ENCODE data around the gene STK32B. TPM values are rescaled to one million over a fixed set of nuclear protein-coding genes. Genes with fewer than 3 reads are reported as not detected.
"Not testable (repeated sequence)": the region's sequence is repeated elsewhere in the genome, so short reads cannot be mapped to it uniquely, and the experiment has no call there.

STK32B gene
- total RNA-seq, 1 donor from 2014 or later = 4.3 TPM

DNA sequence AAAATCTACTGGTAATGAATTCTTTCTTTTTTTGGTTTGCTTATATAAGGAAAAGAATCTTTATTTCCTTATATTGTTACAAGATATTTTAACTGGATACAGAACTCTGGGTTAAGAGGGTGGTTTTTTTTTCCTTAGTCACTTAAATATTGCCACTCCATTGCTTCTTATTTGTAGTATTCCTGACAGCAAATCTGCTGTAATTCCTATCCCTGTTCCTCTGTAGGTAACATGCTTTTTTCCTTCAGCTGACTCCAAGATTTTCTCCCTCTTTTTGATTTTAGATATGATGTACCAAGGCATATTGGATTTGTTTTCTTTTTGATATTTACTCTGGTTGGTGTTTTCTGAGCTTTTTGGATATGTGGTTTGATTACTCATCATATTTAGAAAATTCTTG is 378.5 kb downstream of the STK32B start:
- DNase-seq (ENCODE audit: low spot score) = no peak

DNA sequence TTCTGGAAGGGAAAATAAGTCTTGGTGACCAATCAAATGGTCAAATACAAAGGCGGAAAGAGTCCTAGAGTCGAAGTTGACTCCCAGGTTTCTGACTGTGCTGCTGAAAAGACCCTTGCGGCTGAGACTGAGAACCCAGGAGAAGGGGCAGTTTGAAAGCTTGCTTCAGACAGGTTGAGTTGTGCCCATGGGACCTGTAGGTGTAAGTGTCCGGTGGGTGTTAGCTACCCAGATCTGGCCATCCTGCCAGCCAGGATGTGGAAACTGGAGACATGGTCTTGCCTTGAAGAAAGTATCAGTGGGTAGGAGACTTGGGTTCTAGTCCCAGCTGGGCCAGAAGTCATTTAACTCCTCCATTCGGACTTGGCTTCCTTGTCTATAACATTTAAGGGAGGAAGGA is 381.9 kb downstream of the STK32B start:
- no peak for DNase-seq (ENCODE audit: low spot score)

DNA sequence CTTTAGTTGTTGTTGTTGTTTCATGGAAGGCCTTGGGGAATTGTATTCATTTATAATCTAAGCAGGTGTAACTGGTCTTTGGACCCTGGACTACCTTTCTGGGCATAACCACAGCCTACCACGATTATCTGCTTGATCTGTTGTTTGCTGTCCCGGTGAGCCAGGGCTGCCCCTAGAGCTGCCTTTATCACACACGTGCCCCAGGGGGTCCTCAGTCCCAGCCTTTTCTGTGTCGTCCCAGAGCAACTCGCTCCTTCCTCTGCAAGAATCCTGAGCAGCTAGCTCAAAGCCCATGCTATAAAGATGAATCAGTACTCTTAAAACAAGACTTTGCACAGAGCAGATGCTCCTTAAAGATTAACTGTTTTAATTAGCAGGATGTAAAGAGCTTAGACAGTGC is 383.9 kb downstream of the STK32B start:
- no peak for DNase-seq (ENCODE audit: low spot score)

DNA sequence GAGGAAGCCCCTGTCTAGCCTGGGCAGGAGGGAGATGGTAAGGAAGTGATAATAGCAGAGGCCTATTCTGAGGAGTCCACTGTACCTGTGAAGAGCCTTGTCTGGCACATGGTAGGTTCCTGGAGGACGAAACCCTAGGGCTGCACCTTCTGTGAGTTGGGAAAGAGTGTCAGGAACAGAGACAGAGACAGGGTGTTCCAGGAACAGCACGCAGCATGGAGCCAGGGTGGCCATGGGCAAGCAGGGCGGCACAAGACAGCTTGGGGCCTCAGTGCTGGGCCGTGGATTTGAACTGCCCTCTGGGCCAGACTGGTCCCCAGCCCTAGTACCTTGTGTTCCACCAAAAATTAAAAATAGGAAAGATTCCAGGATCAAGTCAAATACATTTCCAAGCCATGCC is 384.5 kb downstream of the STK32B start:
- no peak for DNase-seq (ENCODE audit: low spot score)

DNA sequence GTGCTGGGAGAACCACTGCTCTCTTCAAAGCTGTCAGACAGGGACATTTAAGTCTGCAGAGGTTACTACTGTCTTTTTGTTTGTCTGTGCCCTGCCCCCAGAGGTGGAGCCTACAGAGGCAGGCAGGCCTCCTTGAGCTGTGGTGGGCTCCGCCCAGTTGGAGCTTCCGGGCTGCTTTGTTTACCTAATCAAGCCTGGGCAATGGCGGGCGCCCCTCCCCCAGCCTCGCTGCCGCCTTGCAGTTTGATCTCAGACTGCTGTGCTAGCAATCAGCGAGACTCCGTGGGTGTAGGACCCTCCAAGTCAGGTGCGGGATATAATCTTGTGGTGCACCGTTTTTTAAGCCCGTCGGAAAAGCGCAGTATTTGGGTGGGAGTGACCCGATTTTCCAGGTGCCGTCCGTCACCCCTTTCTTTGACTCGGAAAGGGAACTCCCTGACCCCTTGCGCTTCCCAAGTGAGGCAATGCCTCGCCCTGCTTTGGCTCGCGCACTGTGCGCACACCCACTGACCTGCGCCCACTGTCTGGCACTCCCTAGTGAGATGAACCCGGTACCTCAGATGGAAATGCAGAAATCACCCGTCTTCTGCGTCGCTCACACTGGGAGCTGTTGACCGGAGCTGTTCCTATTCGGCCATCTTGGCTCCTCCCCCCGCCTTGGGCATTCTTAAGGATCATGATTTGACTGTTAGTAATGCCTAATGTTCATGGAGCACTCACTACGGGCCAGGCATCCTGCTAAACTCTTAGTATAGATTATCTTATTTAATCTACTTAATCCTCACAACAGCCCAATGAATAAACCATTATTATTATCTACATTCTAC is 392.9 kb downstream of the STK32B start:
- DNase-seq (ENCODE audit: low spot score) = not testable (repeated sequence)

DNA sequence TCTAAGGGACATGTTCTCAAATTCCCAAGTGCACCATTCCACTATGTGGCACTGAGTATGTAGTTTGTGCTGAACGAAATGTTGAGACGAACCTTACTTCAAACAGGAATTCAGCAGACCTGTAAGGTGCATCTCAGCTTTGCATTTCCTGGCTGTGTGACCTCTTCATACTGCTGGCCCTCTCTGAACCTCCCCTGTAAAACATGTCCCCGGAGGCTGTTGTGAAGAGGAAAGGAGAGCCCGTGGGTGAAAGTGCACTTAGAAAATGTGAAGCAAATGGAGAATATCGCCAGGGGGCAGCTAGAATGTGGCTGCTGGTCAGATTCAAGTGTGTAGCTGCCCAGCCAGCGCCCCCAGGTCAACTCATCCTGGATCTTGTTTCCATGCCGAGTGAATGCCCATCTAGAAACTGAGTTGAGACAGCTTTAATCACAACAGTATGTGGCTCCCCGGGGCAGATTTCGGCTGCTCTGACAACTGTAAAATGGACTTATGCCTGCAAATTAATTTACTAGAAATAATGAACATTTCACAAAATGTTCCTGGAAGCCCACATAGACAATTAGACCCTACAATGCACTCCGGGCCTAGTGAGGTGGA is 393.7 kb downstream of the STK32B start:
- DNase-seq (ENCODE audit: low spot score) = no peak

DNA sequence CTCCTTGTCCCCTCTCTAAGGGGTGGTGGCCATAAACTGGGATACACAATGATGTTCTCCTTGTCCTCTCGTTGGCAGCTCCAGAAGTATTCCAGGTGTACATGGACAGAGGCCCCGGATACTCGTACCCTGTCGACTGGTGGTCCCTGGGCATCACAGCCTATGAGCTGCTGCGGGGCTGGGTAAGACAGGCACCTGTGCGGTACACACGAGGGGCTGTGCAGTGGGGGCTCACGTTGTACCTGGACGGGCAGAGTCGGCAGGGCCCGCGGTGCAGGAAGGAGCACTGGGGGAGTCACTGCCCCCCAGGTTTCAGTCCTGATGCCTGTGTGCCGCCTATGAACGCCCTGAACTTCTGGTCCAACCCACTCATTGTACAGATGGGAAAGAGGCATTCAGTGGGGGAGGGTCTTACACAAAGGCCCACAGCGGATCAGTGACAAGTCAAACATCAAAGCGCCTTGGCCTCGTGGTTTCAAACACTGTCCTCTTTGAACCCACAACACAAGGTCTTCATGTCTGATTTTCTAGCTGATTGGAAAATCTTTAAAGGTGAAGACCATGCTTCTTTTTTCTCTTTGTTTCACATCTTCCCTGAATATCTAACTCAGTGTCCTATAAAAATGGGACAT is 395.4 kb downstream of the STK32B start:
- DNase-seq (ENCODE audit: low spot score) = no peak

DNA sequence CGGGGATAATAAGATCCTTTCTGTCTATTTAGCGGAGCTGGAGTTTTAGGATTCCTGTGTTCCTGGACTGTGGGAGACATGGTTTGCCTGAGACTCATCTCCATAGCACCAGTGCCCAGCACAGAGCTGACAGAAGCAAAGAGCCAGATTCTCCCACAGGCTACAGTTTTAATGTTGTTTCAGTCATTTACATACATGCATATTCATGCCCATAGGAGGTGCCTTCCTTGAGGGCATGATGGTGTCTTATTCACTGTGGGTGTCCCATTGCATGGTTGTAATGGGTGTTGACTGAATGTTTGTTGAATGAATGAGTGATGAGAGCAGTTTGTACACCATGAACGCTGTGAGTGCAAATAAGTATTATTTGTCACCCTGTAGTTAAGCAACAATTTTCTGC is 396.5 kb downstream of the STK32B start:
- no peak for DNase-seq (ENCODE audit: low spot score)

DNA sequence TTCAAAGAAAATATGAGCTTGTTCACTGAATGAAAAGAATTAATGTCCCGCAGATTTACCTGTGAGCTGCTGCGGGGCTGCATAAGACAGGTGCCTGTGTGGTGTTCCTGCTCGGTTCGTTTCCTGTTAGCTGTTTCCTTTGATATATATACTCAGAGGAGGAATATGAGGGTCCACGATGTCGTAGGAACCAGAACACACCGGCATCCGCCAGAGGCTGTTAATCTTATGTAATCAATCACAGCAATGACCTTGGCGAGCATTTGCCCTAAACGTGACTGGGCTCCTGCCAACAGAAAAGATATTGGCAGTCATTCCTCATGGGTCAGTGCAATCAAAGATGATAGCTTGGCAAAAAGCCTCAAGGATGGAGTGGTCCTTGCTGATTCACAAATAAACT is 396.9 kb downstream of the STK32B start:
- DNase-seq (ENCODE audit: low spot score) = peak; percentile 30

DNA sequence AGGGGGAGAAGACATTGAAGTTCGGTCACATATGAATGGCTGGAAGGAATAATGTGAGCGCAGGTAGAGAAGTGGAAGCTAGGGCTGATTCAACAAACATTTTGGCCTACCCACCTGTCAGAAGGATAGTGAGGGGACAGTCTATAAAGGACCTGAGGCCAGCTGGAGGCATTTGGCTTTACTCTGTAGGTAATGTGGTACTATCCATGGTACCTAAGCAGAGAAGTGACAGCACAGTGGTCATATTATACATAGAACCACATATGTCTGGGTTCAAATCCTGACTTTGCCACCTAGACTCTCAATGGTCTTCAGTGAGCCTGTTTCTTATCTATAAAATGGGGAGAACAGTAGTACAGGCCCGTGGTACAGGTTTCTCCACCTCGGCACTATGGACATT is 400.0 kb downstream of the STK32B start:
- DNase-seq (ENCODE audit: low spot score) = no peak

DNA sequence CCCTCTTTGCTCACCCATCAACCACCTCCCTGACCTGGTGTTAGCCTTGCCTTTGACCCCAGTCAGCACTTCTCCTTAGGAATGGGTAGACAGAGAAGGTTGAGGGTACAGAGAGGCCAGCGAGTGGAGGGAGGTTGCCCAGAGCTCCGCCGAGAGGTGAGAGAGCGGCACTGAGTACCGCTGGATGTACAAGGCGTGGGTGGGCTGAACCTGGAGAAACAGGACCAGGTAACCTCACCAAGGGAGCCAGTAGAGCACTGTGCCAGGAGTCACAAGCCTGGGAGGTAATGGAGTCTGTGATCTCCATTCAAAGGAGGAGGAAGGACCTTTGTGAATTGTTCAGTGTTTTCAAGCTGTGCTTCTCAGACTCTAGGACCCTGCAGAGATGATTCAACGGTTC is 400.9 kb downstream of the STK32B start:
- peak; percentile 28 for DNase-seq (ENCODE audit: low spot score)

DNA sequence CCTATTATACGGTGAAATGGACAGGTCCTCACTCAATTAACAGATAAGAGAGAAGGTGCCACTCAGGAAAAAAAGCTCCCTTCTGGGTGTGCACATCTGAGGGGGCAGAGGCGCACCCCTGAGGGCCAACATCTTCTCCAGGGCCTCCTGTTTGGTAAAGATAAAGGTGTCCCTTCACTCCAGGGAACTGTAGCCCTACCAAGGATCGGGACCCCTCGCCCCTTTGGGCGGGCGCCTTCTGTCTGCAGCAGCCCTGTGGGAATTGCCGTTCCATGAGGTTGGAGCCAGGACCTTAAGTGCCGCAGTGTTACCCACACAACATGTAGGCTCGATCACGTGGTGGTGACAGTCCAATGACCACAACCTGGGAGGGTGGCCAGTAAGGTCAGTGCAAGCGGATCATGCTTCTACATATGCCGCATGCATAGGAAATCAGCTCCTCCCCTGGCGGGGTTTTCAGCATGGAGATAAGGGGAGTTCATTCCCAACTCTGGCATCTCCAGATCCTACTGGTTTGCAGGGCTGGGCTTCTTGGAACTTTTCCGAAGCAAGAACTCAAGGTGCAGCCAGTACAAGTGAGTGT is 403.8 kb downstream of the STK32B start:
- peak; percentile 81 for DNase-seq (ENCODE audit: low spot score)

DNA sequence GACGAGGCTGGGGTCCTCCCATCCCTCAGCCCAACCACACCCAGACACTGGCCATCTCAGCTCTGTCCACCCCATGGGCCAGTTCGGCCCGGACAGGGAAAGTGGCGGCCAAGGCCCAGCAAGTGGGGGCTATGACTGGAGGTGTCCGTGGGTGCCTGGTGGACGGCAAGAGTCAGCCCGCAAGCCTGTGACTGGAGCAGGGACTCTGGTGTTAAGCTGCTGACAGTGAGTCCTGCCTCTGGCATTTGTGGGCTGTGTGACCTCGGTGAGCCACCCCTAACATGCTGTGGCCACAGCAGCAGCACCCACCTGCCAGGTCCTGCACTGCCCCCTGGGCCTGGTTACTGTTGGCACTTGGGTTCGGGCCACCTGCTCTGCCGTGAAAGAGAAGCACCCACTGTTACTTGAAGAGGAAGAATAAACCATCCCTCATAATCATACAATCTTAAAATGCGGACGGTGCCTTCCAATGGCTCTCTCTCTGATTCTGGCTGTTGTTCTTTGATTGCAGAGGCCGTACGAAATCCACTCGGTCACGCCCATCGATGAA is 405.1 kb downstream of the STK32B start:
- peak; percentile 74 for DNase-seq (ENCODE audit: low spot score)

DNA sequence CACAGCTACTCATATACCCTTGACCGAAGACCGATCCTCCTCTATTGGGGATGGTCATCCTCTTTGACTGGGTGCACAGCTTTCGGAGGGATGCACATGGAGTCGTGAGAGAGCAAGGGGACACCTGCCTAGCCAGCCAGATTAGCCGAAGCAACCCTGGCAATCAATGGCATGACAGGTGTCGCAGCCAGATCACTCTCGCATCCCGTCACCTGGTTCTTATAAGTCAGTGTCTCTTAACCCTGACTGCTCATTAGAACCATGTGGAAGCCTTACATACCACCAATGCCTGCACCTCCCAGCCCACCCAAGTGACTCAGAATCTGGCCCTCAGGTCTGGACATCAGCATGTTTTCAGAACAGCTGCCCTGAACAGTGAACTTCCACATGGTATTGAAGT is 407.4 kb downstream of the STK32B start:
- DNase-seq (ENCODE audit: low spot score) = no peak

DNA sequence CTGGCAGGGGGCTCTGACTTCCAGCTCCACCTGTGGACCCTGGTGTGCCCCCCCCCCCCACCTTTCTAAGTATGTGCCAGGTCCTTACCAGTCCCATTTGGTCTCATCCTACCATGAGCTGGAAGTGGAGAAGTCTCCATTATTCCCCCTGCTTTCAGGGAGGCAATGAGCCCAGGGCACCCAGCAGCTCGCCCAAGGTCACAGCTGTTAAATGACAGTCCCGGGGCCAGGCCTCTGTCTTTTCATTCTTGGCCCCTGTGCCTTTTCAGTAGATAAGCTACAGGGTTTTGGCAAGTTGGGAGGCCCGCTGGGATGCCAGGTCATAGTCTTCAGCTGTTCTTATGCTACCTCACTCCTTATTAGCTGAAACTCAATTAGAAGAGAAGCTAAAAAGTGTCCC is 408.0 kb downstream of the STK32B start:
- DNase-seq (ENCODE audit: low spot score) = peak; percentile 51

DNA sequence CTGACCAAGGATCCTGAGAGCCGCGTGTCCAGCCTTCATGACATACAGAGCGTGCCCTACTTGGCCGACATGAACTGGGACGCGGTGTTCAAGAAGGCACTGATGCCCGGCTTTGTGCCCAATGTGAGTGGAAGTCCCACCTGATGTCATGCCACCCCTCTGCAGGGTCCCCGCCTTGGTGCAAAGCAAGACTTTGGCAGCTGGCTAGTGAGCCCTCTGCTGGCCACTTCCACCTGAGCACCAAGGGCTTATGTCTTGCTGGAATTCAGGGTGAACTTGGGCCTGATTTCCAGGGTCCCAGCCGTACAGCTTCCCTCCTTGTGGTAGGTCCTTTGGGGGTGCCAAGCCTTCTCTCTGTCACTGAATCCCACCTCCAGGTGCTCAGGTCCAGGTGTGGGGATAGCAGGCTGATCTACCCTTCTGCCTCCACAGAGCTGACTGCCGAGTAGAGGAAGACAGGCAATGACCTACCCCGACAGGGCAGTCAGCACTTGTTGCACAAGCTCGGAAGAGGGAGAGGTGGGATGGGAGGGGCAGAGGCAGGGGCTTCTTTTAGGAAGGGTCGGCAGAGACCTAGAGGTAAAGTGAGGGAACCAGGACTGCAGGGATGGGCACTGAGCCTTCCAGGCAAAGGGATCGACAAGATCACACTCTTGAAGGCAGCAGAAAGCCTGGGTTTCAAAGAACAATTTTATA is 409.0 kb downstream of the STK32B start:
- peak; percentile 77 for DNase-seq (ENCODE audit: low spot score)

DNA sequence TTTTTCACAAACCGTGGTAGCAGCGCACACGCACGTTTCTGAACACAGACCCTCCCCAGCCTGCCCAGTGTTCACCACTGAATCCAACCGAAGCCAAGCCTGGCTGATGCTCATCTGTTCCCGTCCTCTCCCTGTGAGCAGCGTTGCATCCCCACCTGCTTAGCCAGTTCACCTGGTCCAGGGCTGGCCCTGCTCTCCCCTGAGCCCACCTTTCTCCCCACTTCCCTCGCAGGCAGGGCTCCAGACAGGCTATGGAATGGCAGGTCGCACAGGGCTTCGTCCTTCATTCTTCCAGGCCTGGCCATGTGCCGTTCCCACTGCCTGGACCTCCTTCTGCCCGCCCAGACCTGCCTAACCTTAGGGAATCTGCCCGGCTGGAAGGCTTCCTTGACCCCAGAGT is 410.2 kb downstream of the STK32B start:
- peak; percentile 45 for DNase-seq (ENCODE audit: low spot score)

DNA sequence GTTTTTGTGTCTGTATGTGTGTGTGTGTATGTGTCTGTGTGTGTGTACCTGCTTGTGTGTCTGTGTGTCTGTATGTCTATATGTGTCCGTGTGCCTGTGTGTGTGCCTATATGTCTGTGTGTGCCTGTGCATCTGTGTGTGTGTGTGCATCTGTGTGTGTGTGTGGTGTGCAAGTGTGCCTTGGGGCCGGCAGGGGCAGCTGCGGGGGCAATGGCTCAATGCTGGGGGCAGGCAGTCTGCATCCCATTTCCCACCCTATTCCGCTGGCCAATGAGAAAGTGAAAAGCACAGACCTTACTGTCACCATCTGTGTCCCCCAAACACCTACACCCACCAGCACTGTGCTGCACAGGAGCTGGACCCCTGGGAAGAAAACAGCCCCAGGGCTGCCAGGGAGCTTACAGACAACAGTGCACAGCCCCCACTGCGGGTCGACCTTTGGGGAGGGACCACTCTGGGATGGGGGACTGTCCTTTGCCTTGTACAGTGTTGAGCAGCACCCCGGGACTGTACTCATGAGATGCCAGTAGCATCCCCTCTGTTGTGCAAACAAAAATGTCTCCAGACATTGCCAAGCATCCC is 411.1 kb downstream of the STK32B start:
- DNase-seq (ENCODE audit: low spot score) = peak; percentile 55

DNA sequence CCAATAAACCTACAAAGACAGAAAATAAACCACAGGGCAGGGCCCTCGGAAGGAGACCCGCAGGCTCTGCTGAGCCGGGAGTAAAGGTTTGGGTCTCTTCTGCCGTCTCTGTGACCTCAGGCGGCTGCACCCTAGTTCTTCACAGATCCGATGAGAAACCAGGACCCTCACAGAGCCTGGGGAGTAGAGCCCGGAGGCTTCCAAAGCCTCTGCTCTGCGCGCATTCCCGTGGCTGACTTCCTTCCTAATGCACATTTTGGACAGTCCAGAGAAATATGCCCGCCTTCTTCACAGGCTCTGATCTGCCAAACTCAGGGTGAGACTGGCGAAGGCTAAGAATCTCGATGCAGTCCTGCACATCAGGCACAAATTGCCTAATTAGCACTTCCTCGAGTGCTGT is 411.6 kb downstream of the STK32B start:
- peak; percentile 51 for DNase-seq (ENCODE audit: low spot score)

DNA sequence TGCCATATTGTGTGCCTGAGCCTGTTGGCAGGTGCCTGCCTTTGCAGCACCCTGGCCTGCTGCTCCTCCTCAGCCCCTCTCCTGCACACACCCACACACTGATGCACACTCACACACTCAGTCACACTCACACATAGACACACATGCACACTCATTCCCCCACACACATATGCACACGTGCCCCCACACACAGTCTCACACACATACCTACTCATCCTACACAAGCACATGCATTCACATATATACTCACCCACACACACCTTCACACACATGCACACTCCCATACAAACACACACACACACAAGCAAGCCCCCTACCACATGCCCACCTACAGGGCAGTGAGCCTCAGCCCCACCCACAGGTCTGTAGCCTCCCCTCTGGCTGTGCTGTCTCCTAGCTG is 412.1 kb downstream of the STK32B start:
- peak; percentile 57 for DNase-seq (ENCODE audit: low spot score)
